Smooth muscle cell (in vitro differentiated cells): ENCODE results near the gene ZCCHC4. TPM values are rescaled to one million over a fixed set of nuclear protein-coding genes. Genes with fewer than 3 reads are reported as not detected.
"Not testable (repeated sequence)": the region's sequence is repeated elsewhere in the genome, so short reads cannot be mapped to it uniquely, and the experiment has no call there.

Experiments used
- DNase-seq: peaks from one replicate; lab custom pipeline; 2025; ENCODE audit not compliant: unreplicated experiment; lab: John Stamatoyannopoulos, UW
- H2AFZ ChIP-seq: fragments of 200-600 bp; sonication (generic); 2 replicates; pipeline ENCODE4 v1.6.0; 2016; ENCODE audit warnings: antibody characterized with exemption, low read depth, mild to moderate bottlenecking
- H3F3A ChIP-seq: fragments of 200-600 bp; sonication (generic); 2 replicates; pipeline ENCODE4 v1.6.0; 2017; ENCODE audit warnings: antibody characterized with exemption, low read depth
- H3K27ac ChIP-seq: fragments of 200-600 bp; sonication (generic); 2 replicates; pipeline ENCODE4 v1.5.1; 2016; ENCODE audit warnings: low read depth, mild to moderate bottlenecking
- H3K27me3 ChIP-seq: fragments of 200-600 bp; sonication (generic); 2 replicates; pipeline ENCODE4 v1.6.1; 2016; ENCODE audit warnings: low read depth, mild to moderate bottlenecking
- H3K36me3 ChIP-seq: fragments of 200-600 bp; sonication (generic); 2 replicates; pipeline ENCODE4 v1.5.1; 2016; ENCODE audit warnings: low read depth
- H3K4me1 ChIP-seq: fragments of 200-600 bp; sonication (generic); 2 replicates; pipeline ENCODE4 v1.5.1; 2016; ENCODE audit warnings: low read depth
- H3K4me2 ChIP-seq: fragments of 200-600 bp; sonication (generic); 2 replicates; pipeline ENCODE4 v1.6.0; 2016; ENCODE audit warnings: mild to moderate bottlenecking
- H3K4me3 ChIP-seq: fragments of 200-600 bp; sonication (generic); 2 replicates; pipeline ENCODE4 v1.5.1; 2016; ENCODE audit warnings: mild to moderate bottlenecking
- H3K79me2 ChIP-seq: fragments of 200-600 bp; sonication (generic); 2 replicates; pipeline ENCODE4 v1.6.0; 2016; ENCODE audit warnings: low read depth, mild to moderate bottlenecking
- H3K9ac ChIP-seq: fragments of 200-600 bp; sonication (generic); 2 replicates; pipeline ENCODE4 v1.6.0; 2016; ENCODE audit warnings: low read depth
- H3K9me3 ChIP-seq: fragments of 200-600 bp; sonication (generic); replicated peaks from 2 replicates; pipeline ENCODE4 v1.5.1; 2016; ENCODE audit warnings: low read depth
- H4K20me1 ChIP-seq: fragments of 200-600 bp; sonication (generic); 2 replicates; pipeline ENCODE4 v1.6.0; 2016; ENCODE audit warnings: low read depth
- CTCF ChIP-seq: fragments of 200-600 bp; sonication (generic); IDR thresholded peaks from 2 replicates; pipeline ENCODE4 v1.5.1; 2017; ENCODE audit warnings: borderline replicate concordance, mild to moderate bottlenecking, antibody characterized with exemption; ENCODE audit not compliant: insufficient read depth, poor library complexity, severe bottlenecking
- WGBS: methylation state at CpG from one replicate; pipeline ENCODE4 v1.1.7; 2016; ENCODE audit warnings: low lambda C conversion rate; 5-methylcytosine and 5-hydroxymethylcytosine counted together
- polyA plus RNA-seq: library from polyadenylated mRNA; unstranded; fragments of >200 nt; fragmentation: Nextera tagmentation; extraction: Ambion mirVana; gene quantifications from 2 replicates; pipeline ENCODE4 v1.2.1, GENCODE V29; 2016
- total RNA-seq: library from RNA; depleted of rRNA; stranded (reverse); fragments of >200 nt; gene quantifications from 2 replicates; pipeline ENCODE4 v1.2.3, GENCODE V29; 2014

Gene ZCCHC4
- total and polyA plus RNA-seq, 2 experiments from 2014 or later: 11.9 to 14.1 TPM

- peak overlapping the region; percentile 68 for H3K27ac ChIP-seq
Measured at GRCh38 chr4:25313201-25313895, 774 bp downstream of the ZCCHC4 start.

GRCh38 chr4:25320336-25320735, 7.8 kb downstream of the ZCCHC4 start:
- H3K27me3 ChIP-seq: no peaks in the 10 kb centered on the region
- no peaks in the 10 kb centered on the region for H3K36me3 ChIP-seq
- peaks cover 3% of the 10 kb centered on the region for H3F3A ChIP-seq
- peak overlapping the region; percentile 69 for H3K27ac ChIP-seq
- WGBS: 89% methylated on average over 2 of the region's 2 CpGs
- H3K4me2 ChIP-seq: peak overlapping the region; percentile 8
- H2AFZ ChIP-seq: no peak overlapping the region
- no peaks in the 10 kb centered on the region for H3K9me3 ChIP-seq
- no peak overlapping the region for H3K4me3 ChIP-seq
- H4K20me1 ChIP-seq: no peaks in the 10 kb centered on the region
- no peak for TF ChIP-seq CTCF
- no peaks in the 10 kb centered on the region for H3K79me2 ChIP-seq
- DNase-seq: no peak
- no peak overlapping the region for H3K9ac ChIP-seq
- H3K4me1 ChIP-seq: no peaks in the 10 kb centered on the region

More at GRCh38 chr4:25313201-25313895, 774 bp downstream of the ZCCHC4 start:
- Histone ChIP-seq H3K4me2 (peak overlapping the region; percentile 98), H2AFZ (peak overlapping the region; percentile 91), H3K79me2 (peaks cover 7% of the 10 kb centered on the region), H4K20me1 (no peaks in the 10 kb centered on the region), H3K9me3 (no peaks in the 10 kb centered on the region), H3K27me3 (no peaks in the 10 kb centered on the region), H3K9ac (peak overlapping the region; percentile 84), H3K4me3 (peak overlapping the region; percentile 88), H3K4me1 (no peaks in the 10 kb centered on the region), H3K36me3 (no peaks in the 10 kb centered on the region), H3F3A (no peaks in the 10 kb centered on the region)
- WGBS: 51% methylated on average over 23 of the region's 23 CpGs
- DNase-seq: no peak
- no peak for TF ChIP-seq CTCF

DNA sequence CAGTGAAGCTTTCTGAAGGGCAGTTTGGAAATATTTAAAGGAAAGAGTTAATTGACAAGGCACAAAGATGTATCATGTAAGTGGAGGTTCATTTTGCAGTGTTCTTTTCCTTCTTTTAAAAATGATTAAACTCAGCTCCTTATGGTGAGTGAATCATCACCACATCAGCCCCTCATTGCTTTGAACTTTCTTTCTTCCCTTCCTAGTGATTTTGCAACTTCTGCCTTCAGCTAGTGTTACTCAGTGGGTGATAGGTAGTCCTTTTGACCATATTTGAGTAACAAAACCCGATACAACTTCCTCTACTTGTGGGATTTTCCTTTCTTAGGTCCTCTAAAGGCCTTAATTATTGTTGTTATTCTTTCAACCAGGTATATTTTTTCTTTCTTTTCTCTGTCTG, 8.2 kb downstream of the ZCCHC4 start:
- DNase-seq: no peak
- 54% methylated on average over 1 of the region's 1 CpG for whole genome bisulfite sequencing
- H3K27ac ChIP-seq: peak overlapping the region; percentile 69
- H3K27me3 ChIP-seq: no peaks in the 10 kb centered on the region
- no peak overlapping the region for H2AFZ ChIP-seq
- no peak overlapping the region for H3K4me3 ChIP-seq
- no peaks in the 10 kb centered on the region for H3K79me2 ChIP-seq
- no peak for TF ChIP-seq CTCF
- peak overlapping the region; percentile 12 for H3K4me2 ChIP-seq
- no peaks in the 10 kb centered on the region for H3K4me1 ChIP-seq
- no peaks in the 10 kb centered on the region for H3K36me3 ChIP-seq
- H4K20me1 ChIP-seq: peaks cover 1% of the 10 kb centered on the region
- H3K9ac ChIP-seq: no peak overlapping the region
- H3F3A ChIP-seq: peaks cover 3% of the 10 kb centered on the region
- no peaks in the 10 kb centered on the region for H3K9me3 ChIP-seq

DNA sequence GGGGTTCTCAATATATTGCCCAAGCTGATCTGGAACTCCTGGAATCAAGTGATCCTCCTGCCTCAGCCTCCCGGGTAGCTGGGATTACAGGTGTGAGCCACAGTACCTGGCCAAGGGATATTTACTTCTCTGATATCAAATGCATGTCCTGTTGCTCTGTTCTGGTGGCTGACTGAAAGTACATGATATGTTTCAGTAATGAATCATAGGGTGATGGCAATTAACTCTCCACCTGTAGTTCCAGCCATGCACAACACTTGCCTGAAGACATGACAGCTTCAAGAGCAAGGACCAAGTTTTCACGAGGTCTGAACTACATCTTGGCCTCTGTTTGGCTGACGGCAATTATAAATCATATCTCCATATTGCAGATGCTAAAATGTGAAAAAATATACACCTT, 9.1 kb downstream of the ZCCHC4 start:
- Histone ChIP-seq H3K9ac (no peak overlapping the region), H3K79me2 (no peaks in the 10 kb centered on the region), H3K9me3 (no peaks in the 10 kb centered on the region), H4K20me1 (peaks cover 3% of the 10 kb centered on the region), H3K4me2 (no peak overlapping the region), H3K4me1 (no peaks in the 10 kb centered on the region), H3K36me3 (no peaks in the 10 kb centered on the region), H3K27ac (no peak overlapping the region), H3F3A (peaks cover 3% of the 10 kb centered on the region), H3K4me3 (no peak overlapping the region), H3K27me3 (no peaks in the 10 kb centered on the region), H2AFZ (no peak overlapping the region)
- WGBS: 91% methylated on average over 3 of the region's 3 CpGs
- DNase-seq: no peak
- TF ChIP-seq CTCF: no peak

GRCh38 chr4:25328463-25328862, 15.9 kb downstream of the ZCCHC4 start:
- not testable (repeated sequence) for H3K9me3 ChIP-seq, H4K20me1 ChIP-seq, H3K4me1 ChIP-seq, H3K27me3 ChIP-seq, H3K36me3 ChIP-seq, H3F3A ChIP-seq, H2AFZ ChIP-seq, DNase-seq, H3K4me3 ChIP-seq, H3K4me2 ChIP-seq, H3K9ac ChIP-seq, H3K79me2 ChIP-seq, H3K27ac ChIP-seq
- 100% methylated on average over 3 of the region's 3 CpGs for WGBS
